UCSD-AML1 (cell line): ENCODE data around the gene KRTAP12-3.
"Not testable (repeated sequence)": the region's sequence is repeated elsewhere in the genome, so short reads cannot be mapped to it uniquely, and the experiment has no call there.

Experiments
- DNase-seq: peaks from one replicate; lab custom pipeline; 2025; ENCODE audit not compliant: unreplicated experiment; lab: John Stamatoyannopoulos, UW

The KRTAP12-3 gene

DNA sequence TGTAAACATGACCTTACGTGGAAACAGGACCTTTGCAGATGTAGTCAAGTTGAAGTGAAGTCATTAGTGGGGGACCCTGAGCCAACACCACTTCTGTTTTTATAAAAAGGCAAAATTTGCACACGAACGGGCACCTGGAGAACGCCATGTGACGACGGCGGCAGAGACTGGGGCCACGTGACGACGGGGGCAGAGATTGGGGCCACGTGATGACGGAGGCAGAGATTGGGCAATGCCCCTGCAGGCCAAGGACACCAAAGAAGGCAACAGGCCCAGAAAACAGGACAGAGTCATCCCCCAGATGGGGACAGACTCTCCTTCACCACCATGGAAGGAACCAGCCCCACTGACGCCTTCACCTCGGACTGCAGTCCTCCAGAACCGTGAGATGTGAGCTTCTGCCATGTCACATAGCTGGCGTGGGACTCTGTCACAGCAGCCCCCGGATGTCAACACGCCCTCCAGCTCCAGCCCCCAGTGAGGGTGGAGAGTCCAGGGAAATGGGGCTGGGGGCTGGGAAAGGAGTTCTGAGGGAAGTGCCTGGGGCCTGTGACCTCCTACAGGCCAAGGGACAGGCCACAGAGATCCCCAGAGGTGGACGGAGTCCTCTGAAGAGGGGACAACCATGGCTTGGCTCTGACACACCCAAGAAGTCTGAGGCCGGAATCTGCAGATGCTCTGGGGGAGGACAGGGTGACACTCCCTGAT, 7.3 kb upstream of the KRTAP12-3 start:
- no peak for DNase-seq

- no peak for DNase-seq
These were observed 6.6 kb upstream of the KRTAP12-3 start for GRCh38 chr21:44650973-44651675.

DNA sequence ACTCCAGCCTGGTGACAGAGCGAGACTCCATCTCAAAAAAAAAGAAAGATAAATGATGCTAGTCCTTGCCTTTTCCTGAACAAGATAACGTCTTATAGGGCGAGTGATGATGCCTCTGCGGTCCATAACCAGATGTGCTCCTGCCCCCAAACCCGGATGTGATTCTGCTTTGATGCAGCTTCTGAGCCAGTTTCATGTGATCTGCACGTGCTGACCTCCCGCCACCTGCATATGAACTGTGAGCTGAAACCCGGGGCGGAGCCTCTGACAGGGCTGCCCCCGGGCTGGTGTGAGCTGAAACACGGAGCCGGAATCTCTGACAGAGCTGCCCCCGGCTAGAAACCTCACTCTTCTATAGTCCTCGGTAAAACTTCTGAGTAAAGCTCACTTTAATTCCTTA, 4.6 kb upstream of the KRTAP12-3 start:
- DNase-seq: no peak

GRCh38 chr21:44653656-44654575, 3.8 kb upstream of the KRTAP12-3 start:
- no peak for DNase-seq

GRCh38 chr21:44654576-44655175, 3.1 kb upstream of the KRTAP12-3 start, which contains the start of gene KRTAP12-4:
Gene KRTAP12-4 (minus strand): TSS chr21:44654659. CDS start chr21:44654614, 45 bp downstream.
- DNase-seq: no peak

DNA sequence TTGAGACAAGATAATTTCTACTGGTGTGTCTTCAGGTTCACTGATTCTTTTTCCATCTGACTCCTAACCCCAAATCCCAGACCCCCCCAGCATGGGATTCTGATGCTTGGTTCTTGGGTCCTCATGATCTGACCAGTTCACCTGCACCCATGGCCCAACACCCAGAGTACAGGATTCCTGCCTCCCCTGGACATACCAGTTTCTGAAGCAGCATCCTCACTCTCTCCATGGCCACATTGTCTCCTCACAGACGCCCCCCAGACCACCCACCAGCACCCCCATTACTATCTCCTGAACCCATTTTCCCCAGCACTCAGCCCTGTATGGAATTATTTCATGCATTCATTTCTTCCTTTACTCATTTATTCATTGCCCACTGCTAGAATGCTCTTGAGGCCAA, 864 bp upstream of the KRTAP12-3 start:
- no peak for DNase-seq

GRCh38 chr21:44658541-44658910, 794 bp downstream of the KRTAP12-3 start:
- DNase-seq: no peak

GRCh38 chr21:44658913-44659595, 1.3 kb downstream of the KRTAP12-3 start:
- DNase-seq: no peak

DNA sequence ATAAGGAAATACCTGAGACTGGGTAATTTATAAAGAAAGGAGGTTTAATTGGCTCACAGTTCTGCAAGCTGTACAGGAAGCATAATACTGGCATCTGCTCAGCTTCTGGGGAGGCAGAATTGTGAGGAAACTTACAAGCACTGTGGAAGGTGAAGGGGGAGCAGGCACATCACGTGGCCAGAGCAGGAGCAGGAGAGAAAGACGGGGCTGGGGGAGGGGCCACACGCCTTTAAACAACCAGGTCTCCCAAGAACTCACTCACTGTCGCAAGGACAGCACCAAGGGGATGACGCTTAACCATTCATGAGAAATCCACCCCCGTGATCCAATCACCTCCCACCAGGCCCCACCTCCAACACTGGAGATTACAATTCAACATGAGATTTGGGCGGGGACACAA, 3.8 kb downstream of the KRTAP12-3 start:
- not testable (repeated sequence) for DNase-seq

GRCh38 chr21:44664691-44665090, 7.0 kb downstream of the KRTAP12-3 start:
- DNase-seq: no peak

DNA sequence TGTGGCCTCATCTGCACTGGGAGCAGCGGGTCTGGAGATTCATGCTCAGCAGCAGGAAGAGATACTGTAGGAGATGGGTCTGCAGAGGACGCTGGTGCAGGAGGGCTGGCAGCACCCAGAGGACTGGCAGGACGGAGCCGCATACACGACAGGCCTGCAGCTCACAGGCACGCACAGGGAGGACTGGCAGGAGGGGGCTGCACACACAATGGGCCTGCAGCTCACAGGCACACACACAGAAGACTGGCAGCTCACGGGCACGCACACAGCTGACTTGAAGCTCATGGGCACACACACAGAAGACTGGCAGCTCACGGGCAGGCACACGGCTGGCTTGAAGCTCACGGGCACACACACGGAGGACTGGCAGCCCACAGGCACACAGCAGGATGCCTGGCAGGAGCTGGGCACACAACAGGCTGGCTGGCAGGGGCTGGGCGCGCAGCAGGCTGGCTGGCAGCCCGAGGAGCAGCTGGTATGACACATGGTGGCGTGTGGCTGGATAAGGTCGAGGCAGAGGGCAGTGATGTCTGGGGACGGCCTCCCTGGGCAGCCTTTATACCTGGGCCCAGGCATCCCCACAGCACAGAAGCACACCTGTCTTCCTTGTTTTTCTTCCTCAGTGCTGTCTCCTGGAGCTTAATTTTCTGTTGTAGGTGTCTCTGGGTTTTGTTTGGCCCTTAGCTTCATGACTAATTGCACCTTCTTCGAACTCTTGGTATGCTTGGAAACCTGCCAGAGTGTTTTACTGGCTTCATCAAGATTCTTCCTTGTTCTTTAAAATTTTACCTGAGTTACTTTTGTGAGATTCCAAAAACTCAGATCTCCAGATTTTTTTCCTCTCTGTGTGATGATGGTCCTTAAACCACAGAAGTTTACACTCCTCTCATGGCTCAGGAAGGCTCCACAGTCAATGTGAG, 8.9 kb downstream of the KRTAP12-3 start, which contains the start of gene KRTAP12-2:
TSS of gene KRTAP12-2 (minus strand) at position 527 of the 920 bp plus-strand sequence. CDS start at position 486, 41 bp downstream.
- no peak for DNase-seq

- no peak for DNase-seq
These were observed 9.9 kb downstream of the KRTAP12-3 start for GRCh38 chr21:44667612-44668011.

DNA sequence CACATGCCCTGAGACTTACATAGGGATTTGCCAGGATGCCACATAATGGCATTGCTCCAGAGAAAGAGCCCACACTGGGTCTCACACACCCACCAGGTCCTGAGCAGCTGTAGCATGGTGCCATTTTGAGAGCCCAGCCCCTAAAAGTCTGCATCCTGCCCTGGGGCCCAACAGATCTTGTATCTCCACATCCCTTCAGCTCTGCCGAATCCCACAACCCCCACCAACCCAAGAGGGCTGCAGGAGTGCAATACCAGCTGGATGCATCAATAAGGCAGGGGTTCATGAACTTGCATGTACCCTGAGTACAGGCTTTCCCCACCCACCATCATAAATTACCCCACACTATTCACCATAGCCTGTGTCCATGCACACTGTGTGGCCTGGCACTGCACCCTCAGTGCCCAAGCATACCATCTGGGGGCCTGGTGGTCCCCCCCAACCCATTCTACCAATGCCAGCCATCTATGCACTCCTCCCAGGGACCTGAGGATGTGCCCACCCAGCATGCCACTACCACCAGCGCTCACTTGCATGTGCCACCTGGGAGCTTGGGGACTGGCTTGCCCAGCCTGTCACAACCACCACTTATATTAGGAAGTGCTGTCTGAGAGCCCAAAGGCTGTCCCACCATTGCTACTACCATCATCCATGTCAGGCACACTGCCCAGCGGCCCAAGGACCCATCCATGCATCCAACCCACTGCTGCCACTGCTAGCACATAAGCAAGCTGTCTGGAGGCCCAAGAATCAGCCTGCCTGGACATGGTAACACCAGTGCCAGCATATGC, 13.1 kb downstream of the KRTAP12-3 start:
- no peak for DNase-seq

DNA sequence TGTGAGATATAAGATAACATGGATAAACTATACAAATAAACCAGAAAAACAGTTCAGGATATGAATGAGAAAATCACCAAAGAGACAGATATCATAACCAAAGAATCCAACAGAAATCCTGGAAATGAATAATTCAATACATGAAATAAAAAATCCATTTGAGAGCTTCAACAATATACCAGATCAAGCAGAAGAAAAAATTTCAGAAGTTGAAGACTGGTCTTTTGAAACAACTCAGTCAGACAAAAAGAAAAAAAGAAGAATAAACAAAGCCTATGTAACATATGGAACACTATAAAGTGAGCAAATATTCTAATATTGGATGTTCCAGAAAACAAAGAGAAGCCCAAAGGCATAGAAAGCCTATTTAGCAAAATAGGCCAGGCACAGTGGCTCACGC, 14.2 kb downstream of the KRTAP12-3 start:
- DNase-seq: no peak

DNA sequence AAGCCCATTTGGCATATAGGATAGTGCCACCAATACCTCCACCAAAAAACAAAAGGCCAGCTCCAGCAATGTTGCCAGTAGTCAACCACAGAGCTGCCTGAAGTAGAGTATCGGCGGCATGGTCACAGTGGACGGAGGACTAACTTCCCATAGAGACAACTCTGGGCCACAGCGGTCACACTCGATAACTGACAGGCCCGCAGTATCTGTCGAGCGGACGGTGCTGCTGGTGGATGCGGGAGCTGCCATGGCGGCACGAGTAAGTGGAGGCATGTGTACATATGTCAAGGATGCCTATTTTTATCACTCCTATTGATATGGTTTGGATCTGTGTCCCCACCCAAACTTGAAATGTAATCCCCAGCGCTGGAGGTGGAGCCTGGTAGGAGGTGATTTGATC, 20.1 kb downstream of the KRTAP12-3 start:
- no peak for DNase-seq

DNA sequence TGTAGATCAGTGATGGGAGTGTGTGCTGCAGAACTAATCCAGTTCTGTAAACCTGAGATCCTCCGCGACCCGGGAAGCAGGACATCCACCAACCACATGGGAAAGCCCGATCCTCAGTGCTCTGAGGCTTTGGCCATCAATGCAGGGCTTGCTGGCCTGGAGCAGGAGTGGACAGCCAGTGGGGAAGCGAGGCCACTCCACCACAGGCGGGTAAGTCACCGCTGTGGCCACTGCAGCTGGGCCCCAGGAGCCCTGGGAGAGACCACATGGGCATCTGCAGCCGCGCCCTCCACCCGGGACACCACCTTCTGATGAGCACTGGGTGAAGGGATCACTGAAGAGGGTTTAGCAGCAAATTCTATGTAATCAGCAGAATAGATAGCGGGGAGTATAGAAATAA, 23.4 kb downstream of the KRTAP12-3 start:
- DNase-seq: no peak

- DNase-seq: no peak
These were observed 24.3 kb downstream of the KRTAP12-3 start, which contains the start of gene KRTAP12-1 for GRCh38 chr21:44681861-44682579. Gene KRTAP12-1 (minus strand): TSS chr21:44682163. CDS start chr21:44682123, 40 bp downstream.
